Effector CD8-positive, alpha-beta T cell (primary cell): ENCODE measurements around the gene HAND1.
"Not testable (repeated sequence)": the region's sequence is repeated elsewhere in the genome, so short reads cannot be mapped to it uniquely, and the experiment has no call there.

Source experiments
- DNase-seq: peaks from one replicate; lab custom pipeline; 2025; lab: John Stamatoyannopoulos, UW
- total RNA-seq, 4 experiments: gene quantifications; one replicate each; lab custom pipeline; 2026; lab: John Stamatoyannopoulos, UW

The HAND1 gene
- total RNA-seq: 0 to 0.09 (median 0) reads per million in 4 experiments

GRCh38 chr5:154478224-154478565 lies at the start of gene HAND1:
TSS of gene HAND1 (minus strand) at chr5:154478227. CDS start at chr5:154478008, 219 bp downstream.
- DNase-seq: no peak

GRCh38 chr5:154526231-154527226 lies 48.5 kb upstream of the HAND1 start:
- no peak for DNase-seq

- DNase-seq: no peak
These were observed 46.8 kb upstream of the HAND1 start for GRCh38 chr5:154524859-154525258.

GRCh38 chr5:154524181-154524580 lies 46.2 kb upstream of the HAND1 start:
- DNase-seq: no peak

- no peak for DNase-seq
These were observed 45.7 kb upstream of the HAND1 start for GRCh38 chr5:154523709-154524108.

- DNase-seq: no peak
These were observed 45.1 kb upstream of the HAND1 start for GRCh38 chr5:154523104-154523503.

GRCh38 chr5:154522284-154522683 lies 44.3 kb upstream of the HAND1 start:
- DNase-seq: no peak

GRCh38 chr5:154521756-154522155 lies 43.7 kb upstream of the HAND1 start:
- DNase-seq: no peak

GRCh38 chr5:154520861-154521453 lies 42.9 kb upstream of the HAND1 start:
- DNase-seq: no peak

GRCh38 chr5:154519359-154519758 lies 41.3 kb upstream of the HAND1 start:
- no peak for DNase-seq

GRCh38 chr5:154518438-154518867 lies 40.4 kb upstream of the HAND1 start:
- no peak for DNase-seq

- DNase-seq: no peak
These were observed 39.9 kb upstream of the HAND1 start for GRCh38 chr5:154517810-154518437.

GRCh38 chr5:154517181-154517580 lies 39.2 kb upstream of the HAND1 start:
- DNase-seq: no peak

- no peak for DNase-seq
These were observed 38.4 kb upstream of the HAND1 start for GRCh38 chr5:154516475-154516874.

GRCh38 chr5:154515488-154515887 lies 37.5 kb upstream of the HAND1 start:
- not testable (repeated sequence) for DNase-seq

GRCh38 chr5:154514331-154514730 lies 36.3 kb upstream of the HAND1 start:
- DNase-seq: no peak

- no peak for DNase-seq
These were observed 35.6 kb upstream of the HAND1 start for GRCh38 chr5:154513669-154514084.

- DNase-seq: no peak
These were observed 34.0 kb upstream of the HAND1 start for GRCh38 chr5:154511984-154512383.

- DNase-seq: no peak
These were observed 31.9 kb upstream of the HAND1 start for GRCh38 chr5:154509784-154510555.

GRCh38 chr5:154508114-154508513 lies 30.1 kb upstream of the HAND1 start:
- no peak for DNase-seq

GRCh38 chr5:154506716-154507080 lies 28.7 kb upstream of the HAND1 start:
- no peak for DNase-seq
